Mononuclear cell (primary cell): Measurements from ENCODE around the gene SLCO4A1. TPM values are rescaled to one million over a fixed set of nuclear protein-coding genes. Genes with fewer than 3 reads are reported as not detected.
A peak's percentile ranks its signal among the peaks of the same experiment; 100 is the strongest.

Source experiments
- H3K27me3 ChIP-seq: 2 replicates; pipeline ENCODE4 v1.6.0; 2011; ENCODE audit warnings: low read length, control low read depth; ENCODE audit not compliant: insufficient read depth
- H3K4me1 ChIP-seq: 2 replicates; pipeline ENCODE4 v1.5.1; 2011; ENCODE audit warnings: mild to moderate bottlenecking, low read length, control low read depth; ENCODE audit not compliant: insufficient read depth
- H3K4me3 ChIP-seq: 2 replicates; pipeline ENCODE4 v1.5.1; 2011; ENCODE audit warnings: mild to moderate bottlenecking, low read length, moderate library complexity
- H3K9me3 ChIP-seq: 2 replicates; pipeline ENCODE4 v1.5.1; 2011; ENCODE audit warnings: low read depth, mild to moderate bottlenecking, control low read depth, low read length
- total RNA-seq: library from RNA; depleted of rRNA; stranded (reverse); fragments of >200 nt; gene quantifications from one replicate; pipeline ENCODE4 v1.2.3, GENCODE V29; 2012

SLCO4A1 gene
- total RNA-seq, 1 donor: 0.73 TPM

- no peak overlapping the region for H3K4me3 ChIP-seq
- H3K4me1 ChIP-seq: peaks cover 31% of the 10 kb centered on the region
- no peaks in the 10 kb centered on the region for H3K27me3 ChIP-seq
Observed at GRCh38 chr20:62614085-62614960, 28.0 kb upstream of the SLCO4A1 start.

GRCh38 chr20:62614961-62615680 is 27.2 kb upstream of the SLCO4A1 start:
- H3K4me3 ChIP-seq: no peak overlapping the region
- peaks cover 32% of the 10 kb centered on the region for H3K4me1 ChIP-seq
- no peaks in the 10 kb centered on the region for H3K9me3 ChIP-seq
- H3K27me3 ChIP-seq: no peaks in the 10 kb centered on the region

More at GRCh38 chr20:62614085-62614960, 28.0 kb upstream of the SLCO4A1 start:
- H3K9me3 ChIP-seq: no peaks in the 10 kb centered on the region

- no peak overlapping the region for H3K4me3 ChIP-seq
- peaks cover 32% of the 10 kb centered on the region for H3K4me1 ChIP-seq
- no peaks in the 10 kb centered on the region for H3K9me3 ChIP-seq
- H3K27me3 ChIP-seq: no peaks in the 10 kb centered on the region
Observed at GRCh38 chr20:62615750-62616251, 26.5 kb upstream of the SLCO4A1 start.

DNA sequence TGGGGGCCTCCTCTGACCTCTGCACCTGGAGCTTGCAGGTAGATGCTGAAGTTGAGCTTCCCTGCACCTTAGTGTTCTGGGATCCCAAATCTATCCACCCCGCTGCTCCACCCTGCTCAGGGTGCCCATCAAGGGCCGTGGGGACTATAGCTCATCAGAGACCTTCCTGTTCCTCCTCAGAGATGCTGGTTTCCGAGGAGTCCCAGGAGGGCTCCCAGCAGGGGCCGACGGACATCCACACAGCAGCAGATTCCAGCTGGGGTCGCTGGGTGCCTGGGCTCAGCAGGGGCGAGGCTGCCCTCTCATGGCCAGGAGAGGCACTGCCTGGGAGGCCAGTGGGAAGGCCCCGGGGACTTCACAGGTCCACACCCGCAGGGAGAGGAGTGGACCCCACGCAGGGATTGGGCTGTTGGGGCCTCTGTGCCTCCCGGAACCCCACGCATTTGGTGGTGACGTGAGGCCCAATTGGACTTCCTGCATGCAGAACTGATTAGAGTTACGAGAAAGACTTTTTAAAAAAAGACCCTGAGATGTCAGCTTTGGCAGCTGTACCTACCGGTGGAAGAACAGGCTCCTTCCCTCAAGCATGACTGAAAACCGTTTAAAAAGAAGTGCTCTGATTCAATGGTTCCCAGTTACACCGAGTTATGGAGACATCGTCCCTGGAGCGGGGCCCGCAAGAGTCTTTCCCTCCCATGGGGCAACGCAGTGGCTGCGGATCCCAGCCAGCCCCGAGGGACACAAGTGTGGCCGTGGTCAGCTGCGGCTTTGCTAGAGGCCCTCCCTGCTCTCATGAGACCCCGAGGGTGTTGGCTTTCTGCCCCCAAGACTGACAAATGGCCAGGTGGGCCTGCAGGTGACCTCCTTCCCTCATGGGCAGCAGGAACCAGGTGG is 25.3 kb upstream of the SLCO4A1 start:
- Histone ChIP-seq H3K4me1 (peaks cover 32% of the 10 kb centered on the region), H3K27me3 (no peaks in the 10 kb centered on the region), H3K4me3 (no peak overlapping the region), H3K9me3 (no peaks in the 10 kb centered on the region)

DNA sequence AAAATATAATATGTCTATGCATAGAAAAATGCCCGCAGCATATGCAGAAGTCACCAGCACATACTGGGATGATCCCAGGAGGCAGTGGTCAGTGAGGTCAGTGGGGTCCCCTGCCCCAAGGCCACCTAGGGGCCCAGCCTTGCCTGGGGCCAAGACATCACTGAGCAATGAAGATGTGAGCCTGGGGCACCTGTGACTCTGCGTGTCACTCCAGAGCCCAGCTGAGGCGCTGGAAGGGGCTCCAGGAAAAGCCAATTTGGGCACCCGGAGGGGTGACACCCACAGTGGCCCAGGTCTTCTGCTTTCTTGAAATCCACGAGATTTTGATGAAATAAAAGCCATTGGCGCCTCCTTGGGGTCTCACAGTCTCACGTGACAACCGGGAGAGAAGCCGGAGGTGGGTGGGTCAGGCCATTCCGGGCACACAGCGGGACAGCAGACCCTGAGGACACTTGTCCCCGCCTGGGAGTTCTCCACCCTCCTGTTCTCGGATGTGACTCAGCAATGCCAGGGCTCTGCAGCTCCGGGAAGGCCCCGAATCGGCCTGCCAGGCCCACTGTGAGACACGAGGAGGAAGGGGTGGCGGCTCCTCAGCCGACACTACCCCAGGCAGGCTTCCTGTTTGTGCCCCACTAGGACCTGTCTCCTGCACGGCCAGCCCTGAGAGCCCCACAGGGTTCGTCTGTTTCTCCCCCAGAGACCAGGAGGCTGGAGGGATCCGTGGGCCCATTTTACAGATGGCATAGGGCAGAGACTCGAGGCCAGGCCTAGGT is 24.4 kb upstream of the SLCO4A1 start:
- no peaks in the 10 kb centered on the region for H3K9me3 ChIP-seq
- peaks cover 38% of the 10 kb centered on the region for H3K4me1 ChIP-seq
- no peak overlapping the region for H3K4me3 ChIP-seq
- no peaks in the 10 kb centered on the region for H3K27me3 ChIP-seq

GRCh38 chr20:62618611-62619529 is 23.4 kb upstream of the SLCO4A1 start:
- no peak overlapping the region for H3K4me3 ChIP-seq
- H3K4me1 ChIP-seq: peaks cover 48% of the 10 kb centered on the region
- H3K9me3 ChIP-seq: no peaks in the 10 kb centered on the region
- H3K27me3 ChIP-seq: no peaks in the 10 kb centered on the region

DNA sequence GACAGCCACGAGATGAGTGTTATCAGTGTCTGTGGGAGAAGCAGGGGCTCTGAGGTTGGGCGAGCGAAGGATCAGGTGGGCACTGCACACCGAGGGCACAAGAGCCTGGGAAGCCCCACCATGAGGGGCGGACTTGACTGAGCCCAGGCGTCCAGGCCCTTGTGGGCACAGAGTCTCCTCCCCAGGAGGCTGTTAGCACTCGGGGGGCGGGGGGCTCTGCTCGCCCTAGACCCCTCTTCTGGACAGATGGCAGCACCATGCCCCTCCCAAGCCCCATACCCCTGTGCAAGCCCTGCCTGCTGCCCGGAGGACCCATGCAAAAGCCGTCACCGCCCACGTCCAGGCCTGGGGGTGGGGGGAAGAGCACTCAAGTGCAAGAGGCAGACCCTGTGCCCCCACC is 21.7 kb upstream of the SLCO4A1 start:
- peaks cover 65% of the 10 kb centered on the region for H3K4me1 ChIP-seq
- H3K4me3 ChIP-seq: no peak overlapping the region
- no peaks in the 10 kb centered on the region for H3K9me3 ChIP-seq
- H3K27me3 ChIP-seq: no peaks in the 10 kb centered on the region

DNA sequence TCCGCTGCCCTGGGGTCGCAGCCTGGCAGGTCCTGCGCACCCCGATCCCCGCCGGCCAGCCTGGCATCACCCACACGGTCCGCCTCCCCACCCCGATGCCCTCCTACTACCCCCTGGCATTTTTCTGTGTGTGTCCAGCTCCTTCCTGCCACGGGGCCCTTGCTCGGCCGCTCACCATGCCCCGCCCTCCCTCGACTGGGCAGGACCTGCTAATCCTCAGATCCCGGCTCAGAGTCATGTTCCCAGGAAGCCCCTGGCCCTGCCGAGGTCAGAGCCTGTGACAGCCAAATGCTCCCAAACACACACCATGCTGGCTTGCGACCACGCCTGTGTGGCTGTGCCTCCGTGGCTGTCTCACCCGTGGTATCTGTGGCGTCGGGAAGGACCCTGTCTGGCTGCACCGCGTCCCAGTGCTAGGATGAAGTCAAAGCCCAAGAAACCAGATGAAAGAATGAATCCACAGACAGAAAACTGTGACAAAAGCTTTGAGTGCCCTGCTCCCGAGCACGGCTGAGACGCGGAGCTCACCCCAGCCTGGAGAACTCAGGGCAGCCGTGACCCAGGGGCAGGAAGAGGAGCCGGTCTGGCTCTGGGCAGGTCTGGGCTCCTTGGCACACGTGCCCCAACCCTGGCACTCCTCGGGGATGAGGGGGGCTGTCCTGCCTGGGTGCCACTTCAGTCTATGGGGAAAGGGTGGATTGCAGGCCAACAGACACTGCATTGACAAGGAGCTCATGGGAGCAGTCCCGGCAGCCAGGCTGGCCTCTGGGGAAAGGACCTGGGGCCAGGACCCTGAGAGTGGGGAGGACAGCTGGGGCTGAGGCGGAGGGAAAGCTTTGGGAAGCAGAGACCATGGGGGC is 20.8 kb upstream of the SLCO4A1 start:
- Histone ChIP-seq H3K9me3 (no peaks in the 10 kb centered on the region), H3K4me1 (peaks cover 71% of the 10 kb centered on the region), H3K4me3 (no peak overlapping the region), H3K27me3 (no peaks in the 10 kb centered on the region)

DNA sequence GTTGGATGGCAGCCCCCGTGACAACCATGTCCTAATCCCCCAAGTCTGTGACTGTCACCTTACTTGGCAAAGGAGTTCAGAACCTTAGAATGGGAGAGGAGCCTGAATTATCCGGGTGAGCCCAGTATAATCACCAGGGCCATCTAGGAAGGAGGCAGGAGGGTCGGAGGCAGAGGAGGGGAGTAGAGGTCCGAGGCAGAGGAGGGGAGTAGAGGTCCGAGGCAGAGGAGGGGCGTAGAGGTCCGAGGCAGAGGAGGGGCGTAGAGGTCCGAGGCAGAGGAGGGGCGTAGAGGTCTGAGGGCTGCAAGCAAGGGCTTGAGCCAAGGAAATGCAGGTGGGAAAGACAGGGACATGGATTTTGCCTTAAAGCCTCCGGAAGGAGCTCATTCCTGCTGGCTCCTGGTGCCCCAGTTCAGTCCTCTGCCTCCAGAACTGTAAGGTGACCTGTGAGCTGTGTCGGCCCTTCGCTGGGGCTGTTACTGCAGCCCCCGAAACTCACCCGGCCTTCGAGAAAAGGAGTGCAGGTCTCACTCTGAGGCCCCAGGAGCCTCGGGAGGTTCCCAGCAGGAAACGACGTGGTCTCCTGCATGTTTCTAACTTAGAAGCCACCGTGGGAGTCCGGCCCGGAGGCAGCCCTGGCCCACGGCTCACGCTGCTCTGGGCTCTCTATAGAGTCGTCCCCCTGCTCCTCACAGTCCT is 20.0 kb upstream of the SLCO4A1 start:
- H3K4me1 ChIP-seq: peaks cover 63% of the 10 kb centered on the region
- H3K9me3 ChIP-seq: no peaks in the 10 kb centered on the region
- no peaks in the 10 kb centered on the region for H3K27me3 ChIP-seq
- no peak overlapping the region for H3K4me3 ChIP-seq

GRCh38 chr20:62622877-62623487 is 19.3 kb upstream of the SLCO4A1 start:
- H3K4me1 ChIP-seq: peaks cover 56% of the 10 kb centered on the region
- no peak overlapping the region for H3K4me3 ChIP-seq
- no peaks in the 10 kb centered on the region for H3K9me3 ChIP-seq

DNA sequence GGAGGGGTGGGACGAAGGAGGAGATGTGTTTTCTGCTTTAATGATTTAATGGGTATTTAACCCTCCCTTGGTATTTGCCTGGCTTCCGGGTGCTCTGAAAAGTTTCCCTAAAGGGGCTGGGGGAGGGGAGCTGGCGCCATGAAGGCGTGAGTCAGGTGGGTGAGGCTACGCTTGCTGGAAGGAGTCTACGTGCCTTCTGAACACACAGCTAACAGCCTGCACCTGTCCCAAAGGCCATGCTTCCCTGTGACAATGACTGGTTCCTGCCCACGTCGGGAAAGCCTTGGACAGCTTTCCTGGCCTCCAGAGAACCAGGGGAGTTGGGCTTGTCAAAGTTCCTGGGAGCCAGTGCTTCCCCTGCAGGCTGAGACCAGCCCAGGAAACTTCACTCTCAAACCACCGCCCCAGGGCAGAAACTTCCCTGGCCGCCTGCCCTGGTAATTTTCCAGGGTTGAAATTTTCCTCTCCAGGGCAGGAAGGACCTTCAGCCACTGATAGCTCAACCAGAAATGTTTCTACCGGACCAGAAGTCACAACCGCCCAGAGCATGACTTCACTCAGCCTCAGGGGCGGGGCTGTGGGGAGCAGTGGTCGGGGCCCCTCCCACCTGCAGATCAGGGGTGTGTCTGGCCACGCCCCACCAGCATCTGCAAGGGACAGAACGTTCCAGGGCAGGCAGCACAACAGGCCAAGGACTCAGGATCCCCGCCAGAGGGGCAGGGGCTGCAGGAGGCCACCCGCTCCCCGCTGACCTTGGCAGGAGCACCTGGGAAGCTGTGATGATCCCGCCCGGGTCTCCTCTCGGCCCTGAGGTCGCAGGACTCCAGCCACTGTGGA is 18.6 kb upstream of the SLCO4A1 start:
- no peaks in the 10 kb centered on the region for H3K9me3 ChIP-seq
- peak overlapping the region; percentile 15 for H3K4me3 ChIP-seq
- peaks cover 55% of the 10 kb centered on the region for H3K4me1 ChIP-seq
- H3K27me3 ChIP-seq: no peaks in the 10 kb centered on the region

More at GRCh38 chr20:62622877-62623487, 19.3 kb upstream of the SLCO4A1 start:
- no peaks in the 10 kb centered on the region for H3K27me3 ChIP-seq
